ENCODE results near the gene TUBB. TPM values are rescaled to one million over a fixed set of nuclear protein-coding genes. Genes with fewer than 3 reads are reported as not detected.
"Not testable (repeated sequence)": the region's sequence is repeated elsewhere in the genome, so short reads cannot be mapped to it uniquely, and the experiment has no call there.

TUBB gene
- total RNA-seq, 2 experiments from 2014 or later, result 1,162 to 1,172 TPM

GRCh38 chr6:30747902-30748769 is 28.0 kb downstream of the TUBB start:
- ChIA-PET POLR2A (no interaction called here), CTCF (no interaction called here)
- no peak for DNase-seq
- Mint-ChIP-seq H3K36me3 (ENCODE audit: low read depth) (no peaks in the 10 kb centered on the region), H3K4me3 (no peak overlapping the region), H3K9me3 (no peaks in the 10 kb centered on the region), H3K27ac (no peak overlapping the region), H3K4me1 (peaks cover 19% of the 10 kb centered on the region), H3K27me3 (peaks cover 6% of the 10 kb centered on the region)

- H3K27me3 Mint-ChIP-seq, result peaks cover 6% of the 10 kb centered on the region
Observed at GRCh38 chr6:30748851-30749540, 28.8 kb downstream of the TUBB start.

GRCh38 chr6:30749554-30750378 is 29.6 kb downstream of the TUBB start:
- peaks cover 6% of the 10 kb centered on the region for H3K27me3 Mint-ChIP-seq
- POLR2A ChIA-PET, result no interaction called here
- no peaks in the 10 kb centered on the region for H3K9me3 Mint-ChIP-seq
- CTCF ChIA-PET, result no interaction called here
- DNase-seq, result no peak
- peaks cover 7% of the 10 kb centered on the region for H3K4me1 Mint-ChIP-seq
- H3K4me3 Mint-ChIP-seq, result no peak overlapping the region
- no peaks in the 10 kb centered on the region for H3K36me3 Mint-ChIP-seq (ENCODE audit: low read depth)
- H3K27ac Mint-ChIP-seq, result no peak overlapping the region

More at GRCh38 chr6:30748851-30749540, 28.8 kb downstream of the TUBB start:
- peaks cover 12% of the 10 kb centered on the region for H3K4me1 Mint-ChIP-seq
- no peak for DNase-seq
- POLR2A ChIA-PET, result no interaction called here
- no peaks in the 10 kb centered on the region for H3K36me3 Mint-ChIP-seq (ENCODE audit: low read depth)
- H3K27ac Mint-ChIP-seq, result no peak overlapping the region
- no peak overlapping the region for H3K4me3 Mint-ChIP-seq
- CTCF ChIA-PET, result no interaction called here
- H3K9me3 Mint-ChIP-seq, result no peaks in the 10 kb centered on the region

GRCh38 chr6:30750379-30750668 is 30.2 kb downstream of the TUBB start:
- CTCF ChIA-PET, result no interaction called here
- Mint-ChIP-seq H3K4me1 (peaks cover 3% of the 10 kb centered on the region), H3K9me3 (no peaks in the 10 kb centered on the region), H3K4me3 (no peak overlapping the region), H3K36me3 (ENCODE audit: low read depth) (no peaks in the 10 kb centered on the region), H3K27ac (no peak overlapping the region), H3K27me3 (peaks cover 6% of the 10 kb centered on the region)
- POLR2A ChIA-PET, result no interaction called here
- DNase-seq, result no peak

- Mint-ChIP-seq H3K9me3 (no peaks in the 10 kb centered on the region), H3K4me3 (no peak overlapping the region), H3K36me3 (ENCODE audit: low read depth) (no peaks in the 10 kb centered on the region), H3K4me1 (peaks cover 3% of the 10 kb centered on the region), H3K27me3 (peaks cover 3% of the 10 kb centered on the region), H3K27ac (no peak overlapping the region)
- no peak for DNase-seq
- CTCF ChIA-PET, result interaction anchor here (0.6 kb wide), 1 partner anchor 70 kb away, joined by 3 read pairs; no protein-coding TSS in a partner anchor
- POLR2A ChIA-PET, result interaction anchor here (0.6 to 1.2 kb wide), 2 partner anchors 17 to 58 kb away, joined by 3 to 4 read pairs; no protein-coding TSS in a partner anchor
Observed at GRCh38 chr6:30752157-30752927, 32.2 kb downstream of the TUBB start.

- Mint-ChIP-seq H3K9me3 (no peaks in the 10 kb centered on the region), H3K36me3 (ENCODE audit: low read depth) (no peaks in the 10 kb centered on the region), H3K4me1 (peaks cover 6% of the 10 kb centered on the region), H3K27me3 (no peaks in the 10 kb centered on the region), H3K4me3 (no peak overlapping the region), H3K27ac (no peak overlapping the region)
- DNase-seq, result no peak
- CTCF ChIA-PET, result interaction anchor here (0.5 to 1.2 kb wide), 3 partner anchors 11 to 203 kb away, joined by 3 to 4 read pairs (median 4); no protein-coding TSS in a partner anchor
- POLR2A ChIA-PET, result interaction anchor here (0.6 kb wide), 1 partner anchor 75 kb away, joined by 3 read pairs; no protein-coding TSS in a partner anchor
Observed at GRCh38 chr6:30754631-30755030, 34.5 kb downstream of the TUBB start.

- CTCF ChIA-PET; H3K27ac Mint-ChIP-seq; H3K36me3 Mint-ChIP-seq (ENCODE audit: low read depth); H3K27me3 Mint-ChIP-seq; H3K9me3 Mint-ChIP-seq; DNase-seq; H3K4me1 Mint-ChIP-seq; POLR2A ChIA-PET; H3K4me3 Mint-ChIP-seq: not testable (repeated sequence)
Observed at GRCh38 chr6:30756405-30757003, 36.4 kb downstream of the TUBB start.

GRCh38 chr6:30757261-30757904 is 37.2 kb downstream of the TUBB start:
- H3K4me1 Mint-ChIP-seq, result peaks cover 6% of the 10 kb centered on the region
- no peaks in the 10 kb centered on the region for H3K36me3 Mint-ChIP-seq (ENCODE audit: low read depth)
- POLR2A ChIA-PET, result no interaction called here
- H3K27me3 Mint-ChIP-seq, result peaks cover 2% of the 10 kb centered on the region
- no peak overlapping the region for H3K4me3 Mint-ChIP-seq
- DNase-seq, result no peak
- CTCF ChIA-PET, result no interaction called here
- H3K9me3 Mint-ChIP-seq, result no peaks in the 10 kb centered on the region
- no peak overlapping the region for H3K27ac Mint-ChIP-seq

- Mint-ChIP-seq H3K36me3 (ENCODE audit: low read depth) (no peaks in the 10 kb centered on the region), H3K27me3 (peaks cover 10% of the 10 kb centered on the region), H3K4me1 (peaks cover 18% of the 10 kb centered on the region), H3K9me3 (peaks cover 3% of the 10 kb centered on the region), H3K4me3 (no peak overlapping the region), H3K27ac (no peak overlapping the region)
- no peak for DNase-seq
- ChIA-PET CTCF (interaction anchor here (1.0 kb wide), 1 partner anchor 61 kb away, joined by 3 read pairs; no protein-coding TSS in a partner anchor), POLR2A (interaction anchor here (0.8 kb wide), 1 partner anchor 29 kb away, joined by 3 read pairs; no protein-coding TSS in a partner anchor)
Observed at GRCh38 chr6:30759575-30760239, 39.6 kb downstream of the TUBB start.

GRCh38 chr6:30760549-30760948 is 40.4 kb downstream of the TUBB start:
- peaks cover 3% of the 10 kb centered on the region for H3K9me3 Mint-ChIP-seq
- H3K4me3 Mint-ChIP-seq, result no peak overlapping the region
- H3K4me1 Mint-ChIP-seq, result peaks cover 18% of the 10 kb centered on the region
- H3K27me3 Mint-ChIP-seq, result peaks cover 10% of the 10 kb centered on the region
- DNase-seq, result no peak
- CTCF ChIA-PET, result no interaction called here
- POLR2A ChIA-PET, result no interaction called here
- H3K27ac Mint-ChIP-seq, result no peak overlapping the region
- no peaks in the 10 kb centered on the region for H3K36me3 Mint-ChIP-seq (ENCODE audit: low read depth)

GRCh38 chr6:30761791-30762429 is 41.8 kb downstream of the TUBB start:
- CTCF ChIA-PET, result no interaction called here
- Mint-ChIP-seq H3K9me3 (peaks cover 3% of the 10 kb centered on the region), H3K36me3 (ENCODE audit: low read depth) (no peaks in the 10 kb centered on the region), H3K27ac (no peak overlapping the region), H3K27me3 (peaks cover 13% of the 10 kb centered on the region), H3K4me1 (peaks cover 21% of the 10 kb centered on the region), H3K4me3 (no peak overlapping the region)
- DNase-seq, result no peak
- POLR2A ChIA-PET, result interaction anchor here (1.3 kb wide), 1 partner anchor 10 kb away, joined by 4 read pairs; no protein-coding TSS in a partner anchor
